ENCODE data around the gene SULT6B1.
"Not testable (repeated sequence)": the region's sequence is repeated elsewhere in the genome, so short reads cannot be mapped to it uniquely, and the experiment has no call there.

The SULT6B1 gene

DNA sequence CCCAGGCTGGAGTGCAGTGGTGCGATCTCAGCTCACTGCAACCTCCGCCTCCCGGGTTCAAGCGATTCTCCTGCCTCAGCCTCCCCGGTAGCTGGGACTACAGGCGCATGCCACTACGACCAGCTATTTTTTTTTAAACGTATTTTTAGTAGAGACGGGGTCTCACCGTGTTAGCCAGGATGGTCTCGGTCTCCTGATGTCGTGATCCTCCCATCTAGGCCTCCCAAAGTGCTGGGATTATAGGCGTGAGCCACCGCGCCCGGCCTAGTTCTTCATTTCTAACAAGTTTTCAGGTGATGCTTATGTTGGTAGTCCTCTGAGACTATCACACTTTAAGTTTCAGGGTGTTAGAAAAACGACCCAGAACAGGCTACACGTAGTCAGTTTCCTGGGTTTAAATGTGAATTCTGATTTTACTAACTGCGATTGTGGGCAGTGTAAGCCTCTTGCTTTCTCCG lies 7.4 kb upstream of the SULT6B1 start:
- DNase-seq = not testable (repeated sequence)

DNA sequence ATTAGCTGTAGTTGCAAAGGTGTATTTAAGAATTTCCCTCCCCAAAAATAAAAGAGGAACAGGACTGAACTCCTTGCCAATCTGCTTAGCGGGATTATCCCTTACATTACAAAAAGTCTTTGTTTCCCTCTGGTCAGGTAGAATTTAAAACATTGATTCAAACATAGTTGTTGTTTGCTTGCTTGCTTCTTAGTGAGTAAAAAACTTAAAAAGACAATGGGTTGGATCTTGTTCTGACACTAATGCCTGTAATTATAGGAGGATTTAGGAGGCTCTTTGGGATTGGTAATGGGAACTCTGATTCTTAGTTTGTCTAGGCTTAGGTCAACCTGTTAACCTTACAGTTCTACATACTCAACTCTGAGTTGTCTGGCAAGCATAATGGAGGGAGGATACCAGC lies 4.1 kb upstream of the SULT6B1 start:
- no peak for DNase-seq

DNA sequence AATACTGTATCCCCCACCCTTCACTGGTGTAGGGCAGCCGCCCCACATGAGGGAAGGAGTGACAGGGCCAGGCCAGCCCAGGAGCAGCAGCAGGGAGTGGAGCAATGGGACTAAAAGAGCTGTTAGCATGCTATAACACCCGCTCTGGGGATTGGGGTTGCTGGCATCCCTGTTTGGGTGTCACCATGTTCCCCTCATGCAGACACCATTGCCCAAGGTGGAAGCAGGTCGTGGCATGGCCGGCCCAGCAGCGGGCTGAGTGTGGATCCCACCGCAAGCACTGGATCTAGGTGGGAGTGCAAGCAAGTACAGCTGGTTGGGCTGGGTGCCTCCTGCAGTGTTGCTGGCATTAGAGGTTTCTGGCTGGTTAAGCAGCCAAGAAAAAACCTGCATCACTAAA lies 3.3 kb upstream of the SULT6B1 start:
- DNase-seq = no peak

DNA sequence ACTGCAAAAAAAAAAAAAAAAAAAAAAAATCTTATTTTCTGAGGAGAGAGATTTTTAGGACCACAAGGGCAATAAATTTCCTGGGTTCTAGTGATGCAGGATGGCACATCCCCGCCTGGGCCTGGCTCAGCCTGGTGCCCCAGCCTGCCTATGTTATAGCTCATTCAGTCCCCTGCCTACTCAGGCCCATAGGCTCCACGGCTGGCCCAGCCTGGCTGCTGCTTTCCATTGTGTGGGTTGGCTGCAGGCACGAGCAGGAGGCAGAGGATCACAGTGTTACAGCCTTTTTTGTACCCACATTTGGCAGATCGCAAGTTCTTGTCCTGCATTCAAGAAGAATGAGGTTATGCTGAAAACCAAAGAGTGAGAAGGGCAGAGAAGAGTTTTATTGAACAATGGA lies 2.8 kb upstream of the SULT6B1 start:
- DNase-seq = no peak

DNA sequence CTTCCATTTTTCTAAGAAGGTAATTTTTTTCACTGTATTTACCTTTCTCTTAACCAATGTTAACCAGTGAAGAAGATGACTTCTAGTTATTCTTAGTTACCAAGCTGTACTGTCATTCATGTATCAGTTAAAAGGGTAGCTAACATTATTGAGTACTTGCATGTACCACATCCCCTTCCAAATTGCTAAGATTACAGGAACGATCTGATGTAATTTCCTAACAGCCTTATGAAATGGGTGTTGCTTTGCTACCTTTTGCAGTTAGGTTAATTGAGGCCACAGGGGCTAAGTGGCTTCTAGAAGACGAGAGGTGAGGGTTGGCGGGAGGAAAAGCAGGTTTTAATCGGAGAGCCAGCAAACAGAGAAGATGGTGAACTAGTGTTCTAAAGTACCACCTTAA lies 1.8 kb upstream of the SULT6B1 start:
- DNase-seq = no peak

DNA sequence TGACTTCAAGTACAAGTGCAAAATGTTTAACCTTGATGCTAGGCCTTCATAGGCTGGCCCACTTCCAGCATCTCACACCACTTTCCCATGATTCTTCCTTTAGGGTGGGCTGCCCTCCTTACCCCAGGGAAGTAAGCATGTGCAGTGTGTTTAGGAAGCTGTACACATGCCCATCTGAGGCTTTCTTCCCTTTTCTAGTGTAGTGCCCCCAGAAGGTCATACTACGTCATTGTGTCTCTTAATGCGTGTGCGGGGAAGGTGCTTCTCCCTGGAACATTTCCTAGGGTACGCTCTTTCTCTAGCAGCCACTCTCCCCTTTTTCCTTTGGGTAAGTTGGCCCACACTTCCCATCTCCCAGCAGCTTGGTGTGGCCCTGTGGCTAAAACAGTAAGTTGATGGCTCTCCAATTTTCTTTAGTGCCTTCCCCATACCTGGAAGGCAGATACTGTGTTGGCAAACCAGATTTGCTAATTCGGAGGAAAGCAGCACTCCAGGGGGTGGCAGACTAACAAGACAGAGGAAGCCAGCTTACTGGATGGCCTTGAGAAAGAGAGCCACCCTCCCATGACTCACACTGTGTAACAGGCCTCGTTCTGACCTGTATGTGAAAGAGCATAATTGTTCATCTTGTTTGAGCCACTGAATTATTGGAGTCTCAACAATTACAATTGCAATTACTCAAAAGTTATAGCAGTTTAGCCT lies 1.1 kb upstream of the SULT6B1 start:
- DNase-seq = peak; percentile 70

DNA sequence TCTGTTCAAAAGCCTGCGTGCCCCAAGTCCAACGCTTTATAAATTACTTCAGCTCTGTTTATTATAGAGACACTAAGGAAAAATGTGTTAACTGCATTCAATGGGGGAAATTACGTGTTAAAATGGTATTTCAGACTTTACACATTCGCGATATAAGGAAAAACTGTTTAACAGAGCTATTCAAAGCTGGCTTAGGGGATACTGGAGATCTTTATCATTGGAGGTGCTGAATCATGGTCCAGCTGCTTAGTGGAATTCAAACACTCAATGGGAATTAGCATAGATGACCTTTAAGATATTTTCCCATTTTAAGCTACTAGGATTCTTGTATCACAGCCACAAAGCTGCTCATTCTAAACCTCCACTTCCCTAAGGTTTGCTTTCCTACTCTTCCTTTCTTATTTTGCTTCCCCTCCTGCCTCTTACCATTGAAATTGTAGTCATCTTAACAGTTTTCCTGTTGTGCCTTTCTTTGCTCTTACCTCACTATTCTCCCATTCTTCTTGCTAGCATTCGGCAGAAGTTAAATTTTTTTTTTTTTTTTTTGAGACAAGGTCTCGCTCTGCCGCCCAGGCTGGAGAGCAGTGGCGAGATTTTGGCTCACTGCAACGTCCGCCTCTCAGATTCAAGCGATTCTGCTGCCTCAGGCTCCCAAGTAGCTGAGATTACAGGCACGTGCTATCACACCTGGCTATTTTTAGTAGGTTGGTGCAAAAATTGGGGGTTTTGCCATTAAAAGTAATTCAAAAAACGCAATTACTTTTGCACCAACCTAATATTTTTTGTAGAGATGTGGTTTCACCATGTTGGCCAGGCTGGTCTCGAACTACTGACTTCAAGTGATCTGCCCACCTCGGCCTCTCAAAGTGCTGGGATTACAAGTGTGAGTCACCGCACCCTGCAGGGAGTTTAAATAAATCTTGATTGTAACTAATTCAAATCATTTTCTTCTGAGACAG lies 6.5 kb downstream of the SULT6B1 start:
- DNase-seq = no peak

DNA sequence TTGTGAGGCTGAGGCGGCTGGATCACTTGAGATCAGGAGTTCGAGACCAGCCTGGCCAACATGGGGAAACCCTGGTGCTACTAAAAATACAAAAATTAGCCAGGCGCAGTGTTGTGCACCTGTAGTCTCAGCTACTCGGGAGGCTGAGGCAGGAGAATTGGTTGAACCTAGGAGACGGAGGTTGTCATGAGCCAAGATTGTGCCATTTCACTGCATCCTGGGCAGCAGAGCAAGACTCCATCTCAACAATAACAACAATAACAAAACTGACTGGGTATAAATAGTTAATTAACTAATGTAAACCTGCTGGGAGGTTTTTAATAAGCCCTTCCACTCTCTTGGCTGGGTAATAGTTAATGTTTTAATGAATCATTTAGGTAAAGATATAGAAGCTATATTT lies 7.8 kb downstream of the SULT6B1 start:
- no peak for DNase-seq

DNA sequence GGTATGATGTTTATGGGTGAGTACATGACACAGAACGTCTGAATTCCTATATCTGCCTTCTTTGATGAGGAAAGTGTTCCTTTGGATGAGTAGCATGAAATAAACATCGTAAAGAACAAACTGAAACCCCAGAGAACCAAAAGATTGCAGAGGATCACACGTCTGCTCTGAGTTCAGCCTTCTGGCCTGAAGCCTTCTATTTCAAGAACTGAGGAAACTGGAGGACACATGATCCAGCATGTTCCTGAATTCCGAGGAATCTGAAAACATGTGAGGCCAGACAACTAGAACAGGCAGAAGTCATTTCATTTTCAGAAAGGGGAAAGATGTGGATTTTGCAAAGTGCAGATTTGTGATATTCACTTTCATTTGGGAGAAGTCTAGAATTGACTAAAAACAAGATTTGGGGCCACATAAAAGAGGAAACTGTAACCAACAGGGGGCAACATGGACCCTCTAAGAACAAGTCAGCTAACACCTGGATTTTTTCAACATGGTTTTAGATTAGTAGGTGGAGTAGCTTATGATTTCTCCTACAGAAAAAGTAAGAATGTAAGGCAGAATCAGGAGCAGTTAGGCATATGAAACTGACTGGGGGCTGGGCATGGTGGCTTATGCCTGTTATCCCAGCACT lies 8.3 kb downstream of the SULT6B1 start:
- DNase-seq = no peak

DNA sequence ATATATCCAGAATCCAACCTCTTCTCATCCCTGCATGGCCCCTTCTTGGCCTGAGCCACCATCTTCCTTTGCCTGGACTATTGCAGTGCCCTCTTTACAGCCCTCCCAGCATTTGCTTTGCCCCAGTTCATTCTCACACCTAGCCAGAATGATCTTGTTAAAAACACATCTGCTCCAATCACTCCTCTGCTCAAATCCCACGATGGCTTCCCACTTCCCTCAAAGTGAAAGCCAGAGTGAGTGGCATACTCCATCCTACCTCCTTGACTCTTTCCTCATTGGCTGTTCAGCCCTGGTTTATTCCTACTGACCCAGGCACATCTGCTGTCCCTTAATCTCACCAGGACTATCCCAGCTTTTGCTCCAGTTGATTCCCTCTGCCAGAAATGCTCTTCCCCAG lies 14.7 kb downstream of the SULT6B1 start:
- DNase-seq = no peak

DNA sequence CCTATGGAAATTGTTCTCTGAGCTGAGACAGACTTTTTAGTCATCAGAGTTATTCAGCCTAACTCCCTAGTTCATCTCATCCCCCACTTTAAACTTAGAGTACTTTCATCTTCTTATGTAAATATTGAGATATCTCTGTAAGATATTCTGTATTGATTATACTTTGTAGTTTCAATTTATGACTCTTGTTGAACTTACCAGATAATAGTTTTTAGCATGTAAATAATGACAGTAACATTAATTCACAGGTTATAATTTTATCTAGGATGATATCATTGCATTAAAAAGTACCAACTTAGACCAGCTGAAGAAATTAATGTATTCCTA lies 16.9 kb downstream of the SULT6B1 start:
- no peak for DNase-seq

DNA sequence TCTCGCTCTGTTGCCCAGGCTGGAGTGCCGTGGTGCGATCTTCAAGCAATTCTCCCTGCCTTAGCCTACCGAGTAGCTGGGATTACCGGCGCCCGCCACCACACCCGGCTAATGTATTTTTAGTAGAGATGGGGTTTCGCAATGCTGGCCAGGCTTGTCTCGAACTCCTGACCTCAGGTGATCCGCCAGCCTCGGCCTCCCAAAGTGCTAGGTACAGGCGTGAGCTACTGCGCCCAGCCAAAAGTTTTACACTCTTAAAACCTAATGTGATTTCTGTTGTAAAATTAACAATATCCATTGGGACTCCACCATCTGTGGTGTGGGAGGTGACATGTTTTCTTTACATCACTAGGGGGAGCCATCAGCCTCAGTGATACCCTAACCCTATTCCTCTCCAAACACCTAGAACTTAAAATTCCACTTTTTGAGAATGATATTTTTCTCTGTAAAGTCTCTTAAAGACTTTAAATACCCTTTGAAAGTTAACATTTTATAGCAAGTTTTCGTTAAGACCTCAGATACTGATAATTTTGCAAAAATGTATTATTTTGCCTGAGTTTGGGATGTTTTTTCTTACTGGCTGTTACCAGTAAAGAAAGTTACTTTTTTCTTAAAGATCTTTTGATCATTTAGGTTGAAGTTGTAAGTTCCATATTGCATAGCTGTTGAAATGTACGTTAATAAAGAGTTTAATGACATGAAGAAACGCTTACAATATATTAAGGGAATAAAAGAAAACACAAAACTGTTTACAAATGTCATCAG lies 20.1 kb downstream of the SULT6B1 start:
- peak; percentile 34 for DNase-seq

DNA sequence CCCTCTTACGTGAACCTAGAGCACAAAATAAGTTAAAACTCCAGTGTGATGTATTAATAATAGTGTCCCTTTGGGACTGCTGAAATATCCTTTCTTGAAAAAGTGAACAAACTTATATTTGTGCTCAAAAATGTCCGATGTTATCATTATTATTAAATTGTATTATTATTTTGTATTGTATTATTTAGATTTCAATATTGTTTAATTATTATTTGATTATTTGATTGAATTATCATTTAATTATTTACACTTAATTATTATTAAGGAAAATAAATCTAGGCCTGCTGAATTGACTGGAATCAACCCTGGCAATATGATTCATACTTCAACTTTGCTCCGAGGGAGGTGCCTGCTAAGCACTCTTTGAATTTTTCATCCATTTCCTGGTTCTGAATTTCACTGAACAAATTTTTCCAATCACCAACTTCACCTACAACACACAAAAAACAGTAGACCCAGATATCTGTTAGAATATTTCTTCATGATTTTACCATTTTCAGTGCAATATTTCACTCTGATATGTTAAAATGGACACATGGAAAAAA lies 20.8 kb downstream of the SULT6B1 start:
- no peak for DNase-seq

DNA sequence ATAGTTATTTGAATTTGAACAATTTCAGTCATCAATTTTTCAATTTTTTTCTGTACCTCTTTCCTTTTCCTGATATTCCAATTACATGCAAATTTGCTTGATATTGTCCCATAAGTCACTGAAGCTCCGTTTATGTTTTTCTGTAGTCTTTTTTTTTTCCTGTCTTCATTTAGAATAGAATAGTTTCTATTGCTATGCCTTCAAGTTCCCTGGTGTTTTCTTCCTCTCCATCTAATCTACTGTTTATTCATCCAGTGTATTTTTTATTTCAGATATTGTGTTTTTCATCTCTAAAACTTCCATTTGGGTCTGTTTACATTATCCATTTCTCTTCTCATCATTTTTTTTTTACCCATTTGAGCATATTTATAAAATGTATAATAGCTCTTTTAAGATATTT lies 23.7 kb downstream of the SULT6B1 start:
- no peak for DNase-seq

DNA sequence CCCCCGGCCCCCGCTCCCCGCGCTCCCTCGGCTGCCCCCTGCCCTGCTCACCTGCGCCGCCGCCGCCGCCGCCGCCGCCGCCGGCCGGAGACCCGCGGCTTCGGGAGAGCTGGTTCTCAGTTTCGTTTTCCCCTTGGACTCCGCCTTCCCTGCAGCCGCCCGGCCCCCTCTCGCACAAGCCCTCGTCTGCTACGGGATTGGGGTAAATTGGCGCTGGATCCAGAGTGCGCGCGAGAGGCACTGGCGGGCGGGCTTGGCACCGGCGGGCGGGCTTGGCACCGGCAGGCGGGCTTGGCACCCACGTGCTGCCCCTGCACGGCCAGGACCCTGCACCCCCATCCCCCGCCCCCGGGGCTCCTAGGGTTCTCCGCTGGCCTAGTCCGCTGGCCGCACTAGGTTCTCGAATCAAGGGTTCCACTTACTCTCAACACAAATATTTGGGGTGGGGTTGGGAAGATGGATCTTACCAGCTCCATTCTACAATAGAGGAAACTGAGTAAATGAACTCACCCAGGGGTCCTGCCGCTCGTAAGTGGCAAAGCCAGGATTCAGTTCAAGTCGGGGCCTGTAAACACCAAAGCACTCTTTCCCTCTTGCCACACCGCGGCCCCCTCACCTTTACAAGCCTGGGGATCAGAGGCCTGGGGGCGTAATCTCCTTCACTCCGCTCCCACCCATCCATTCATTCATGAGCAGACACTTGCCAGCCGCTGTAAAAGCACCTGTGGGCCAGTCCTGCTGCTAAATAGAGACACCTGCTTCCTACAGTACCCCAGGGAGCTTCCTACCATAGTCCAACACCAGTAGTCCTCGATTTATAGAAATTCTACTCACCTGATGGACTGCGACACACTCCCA lies 31.4 kb downstream of the SULT6B1 start, which contains the start of gene EIF2AK2:
EIF2AK2 (minus strand) TSS at position 124 of the 858 bp plus-strand sequence. CDS start 9,174 bp downstream, outside the sequence.
- peak; percentile 89 for DNase-seq

DNA sequence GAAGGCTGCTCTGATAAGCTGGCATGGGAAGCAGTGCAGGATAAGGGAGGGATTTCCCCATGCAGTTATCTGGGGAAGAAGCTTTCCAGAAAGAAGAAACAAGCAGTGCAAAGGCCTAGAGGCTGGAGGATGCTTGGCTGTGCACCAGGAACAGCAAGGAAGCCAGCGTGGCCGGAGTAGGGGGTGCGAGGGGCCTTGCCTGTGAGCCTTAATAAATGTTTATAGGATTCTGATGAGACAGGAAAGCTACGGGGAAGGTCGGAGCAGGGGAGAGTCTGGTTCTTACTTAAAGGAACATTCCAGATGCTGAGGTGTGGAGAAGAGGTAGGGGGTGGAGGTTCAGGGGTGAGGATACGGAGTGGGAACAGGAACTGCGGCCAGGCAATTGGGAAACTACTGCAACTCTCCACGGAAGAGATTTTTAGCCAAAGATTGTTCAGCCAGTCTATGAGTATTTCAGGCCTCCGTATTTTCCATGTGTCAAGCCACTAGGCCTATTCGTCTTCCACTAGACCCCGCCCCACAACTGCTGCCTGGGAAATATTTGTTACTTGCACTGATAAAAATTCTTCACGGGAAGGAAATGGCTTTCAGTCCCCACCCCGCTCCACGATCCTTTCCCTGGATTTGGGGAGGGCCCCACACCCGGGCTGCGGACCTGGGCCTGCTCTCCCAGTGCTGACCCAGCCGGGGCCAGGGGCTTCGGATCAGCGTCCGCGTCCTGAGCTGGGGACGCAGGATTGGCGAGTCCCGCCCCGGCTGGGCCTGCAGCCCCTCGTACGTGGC lies 32.2 kb downstream of the SULT6B1 start:
- DNase-seq = peak; percentile 56

DNA sequence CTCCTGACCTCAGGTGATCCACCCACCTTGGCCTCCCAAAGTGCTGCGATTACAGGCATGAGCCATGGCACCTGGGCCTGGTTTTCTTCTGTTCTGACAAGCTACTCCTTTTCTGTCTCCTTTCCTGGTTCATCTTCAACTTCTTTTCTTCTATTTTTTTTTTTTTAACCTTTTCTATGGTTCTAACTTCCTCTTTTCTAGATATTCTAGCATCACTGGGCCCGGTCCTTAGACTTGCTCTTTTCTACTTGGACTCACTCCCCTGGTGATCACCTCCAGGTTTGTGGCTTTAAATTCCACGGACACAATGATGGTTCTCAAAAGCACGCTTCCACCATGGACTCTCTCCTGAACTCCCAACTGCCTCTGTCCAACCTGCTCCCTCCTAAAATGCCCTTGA lies 33.7 kb downstream of the SULT6B1 start:
- no peak for DNase-seq

DNA sequence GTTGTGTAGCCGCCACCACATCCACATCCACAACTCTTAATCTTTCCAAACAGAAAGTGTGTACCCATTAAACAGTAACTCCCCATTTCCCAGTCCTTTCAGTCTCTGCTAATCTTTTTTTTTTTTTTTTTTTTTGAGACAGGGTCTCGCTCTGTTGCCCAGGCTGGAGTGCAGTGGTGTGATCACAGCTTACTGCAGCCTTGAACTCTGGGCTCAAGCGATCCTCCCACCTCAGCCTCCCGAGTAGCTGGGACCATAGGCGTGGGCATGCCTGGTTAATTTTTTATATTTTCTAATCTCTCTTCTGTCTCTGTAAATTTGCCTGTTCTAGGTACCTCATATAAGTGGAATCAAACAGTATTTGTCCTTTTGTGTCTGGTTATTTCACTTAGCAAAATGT lies 35.2 kb downstream of the SULT6B1 start:
- no peak for DNase-seq

DNA sequence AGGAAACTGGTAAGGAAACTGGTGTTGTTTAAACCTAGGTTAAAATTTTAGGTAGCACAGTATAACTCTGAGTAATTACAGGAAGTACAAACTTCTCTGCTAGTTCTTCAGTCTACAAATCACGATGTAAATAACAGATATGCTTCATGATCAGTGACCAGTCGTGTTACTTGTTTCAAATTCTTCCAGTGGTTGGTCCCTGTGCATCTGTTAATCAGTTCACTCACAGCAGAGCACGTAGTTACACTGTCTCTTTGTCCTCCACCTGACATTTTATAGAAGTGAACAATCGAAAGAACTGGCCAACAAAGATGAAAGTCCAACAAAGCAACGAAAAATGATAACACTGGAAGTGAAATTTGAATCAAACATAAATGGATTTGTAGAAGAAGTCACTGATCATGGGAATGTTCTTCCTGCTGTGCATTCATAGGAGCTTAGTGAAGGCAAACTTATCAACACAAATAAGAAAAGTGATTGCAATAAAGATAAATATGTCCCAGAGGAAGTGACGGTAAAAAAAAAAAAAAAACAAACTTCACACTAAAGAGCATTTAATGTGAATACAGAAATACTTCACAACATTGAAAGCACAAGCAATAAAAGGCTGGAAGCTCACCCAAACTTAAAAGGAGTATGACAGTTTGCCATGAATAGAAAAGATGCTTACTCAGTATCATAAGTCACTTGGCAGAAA lies 38.7 kb downstream of the SULT6B1 start:
- DNase-seq = no peak

DNA sequence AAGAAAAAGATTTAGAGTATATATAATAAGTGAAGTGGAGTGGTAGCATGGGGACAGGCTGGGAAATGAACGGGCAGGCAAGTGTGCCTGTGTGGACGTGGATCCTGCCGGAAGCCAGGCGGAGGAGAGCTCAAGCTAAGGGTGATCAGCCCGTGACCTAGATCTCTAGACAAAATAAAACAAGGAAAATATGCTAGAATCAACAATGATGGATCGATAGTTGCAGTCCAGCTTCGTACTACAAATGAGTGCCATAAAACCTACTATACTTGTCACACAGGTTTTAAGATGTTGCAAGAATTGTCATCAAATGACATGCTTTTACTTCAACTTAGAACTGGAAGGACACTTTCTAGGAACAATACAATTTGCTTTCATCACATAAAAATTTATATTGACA lies 40.1 kb downstream of the SULT6B1 start:
- DNase-seq = no peak

Data from NCI-H146 (cell line).